22Rv1 (cell line): Measurements from ENCODE around the gene GPR132.

Experiments used
- CTCF ChIP-seq: fragments of 450-650 bp; IDR thresholded peaks from 2 replicates; pipeline ENCODE4 v1.5.1; 2017; ENCODE audit warnings: mild to moderate bottlenecking
- ZFX ChIP-seq: fragments of 450-650 bp; IDR thresholded peaks from 2 replicates; pipeline ENCODE4 v1.6.1; 2017; ENCODE audit warnings: antibody characterized with exemption, borderline replicate concordance

- TF ChIP-seq CTCF (no peak), ZFX (no peak)
Measured at GRCh38 chr14:105018414-105018813, 46.8 kb downstream of the GPR132 start.
